Measurements from ENCODE around the gene MSI2.

The MSI2 gene

GRCh38 chr17:57518587-57519581, 262.6 kb downstream of the MSI2 start:
- WGBS (ENCODE audit: extremely low coverage, insufficient coverage, insufficient read length), result no CpG with 5 or more reads among the region's 20 CpGs
- no peak overlapping the region for H3K23ac ChIP-seq (ENCODE audit: low read length)
- H3K4me2 ChIP-seq (ENCODE audit: low read length), result peak overlapping the region; percentile 19
- no peaks in the 10 kb centered on the region for H3K79me2 ChIP-seq (ENCODE audit: control insufficient read depth, insufficient read depth, low read length, poor library complexity)
- DNase-seq, result peak; percentile 96 to 98
- no peak overlapping the region for H2AFZ ChIP-seq (ENCODE audit: insufficient read depth, low read length, poor library complexity)
- H3K9ac ChIP-seq (ENCODE audit: low read length), result no peak overlapping the region
- peak overlapping the region; percentile 47 for H2BK5ac ChIP-seq (ENCODE audit: low read depth, low read length, poor library complexity)
- H2AK5ac ChIP-seq (ENCODE audit: low read length), result no peak overlapping the region
- H4K91ac ChIP-seq (ENCODE audit: low read depth, low read length), result peak overlapping the region; percentile 41
- H3K18ac ChIP-seq (ENCODE audit: low read length), result no peak overlapping the region
- H2BK120ac ChIP-seq (ENCODE audit: insufficient read depth, low read length, poor library complexity), result peak overlapping the region; percentile 33
- no peak overlapping the region for H3K4me3 ChIP-seq (ENCODE audit: low read depth, low read length)
- peak overlapping the region; percentile 91 for H3K27ac ChIP-seq (ENCODE audit: low read depth, low read length)
- H4K8ac ChIP-seq (ENCODE audit: low read depth, low read length), result peak overlapping the region; percentile 1
- peaks cover 1% of the 10 kb centered on the region for H3K9me3 ChIP-seq (ENCODE audit: insufficient read depth, low read depth, low read length)
- H3K79me1 ChIP-seq (ENCODE audit: low read length), result peaks cover 20% of the 10 kb centered on the region
- peak overlapping the region; percentile 12 for H2BK12ac ChIP-seq (ENCODE audit: low read length)
- H3K36me3 ChIP-seq (ENCODE audit: control insufficient read depth in 1 of 2, insufficient read depth in 2 of 2, low read length in 2 of 2), result peaks cover 0 to 1% of the 10 kb centered on the region in 2 experiments
- H3K4ac ChIP-seq (ENCODE audit: low read depth, low read length), result no peak overlapping the region
- peak overlapping the region; percentile 1 for H3K14ac ChIP-seq (ENCODE audit: low read length)
- no peak overlapping the region for H4K12ac ChIP-seq (ENCODE audit: low read depth, low read length)
- H3K27me3 ChIP-seq (ENCODE audit: insufficient read depth, low read length), result no peaks in the 10 kb centered on the region
- H3K4me1 ChIP-seq (ENCODE audit: control insufficient read depth in 1 of 2, insufficient read depth in 2 of 2, low read length in 2 of 2), result peaks cover 29 to 38% of the 10 kb centered on the region in 2 experiments

GRCh38 chr17:57519800-57520199, 263.5 kb downstream of the MSI2 start:
- Histone ChIP-seq H4K8ac (ENCODE audit: low read depth, low read length) (peak overlapping the region; percentile 44), H2BK5ac (ENCODE audit: low read depth, low read length, poor library complexity) (peak overlapping the region; percentile 68), H3K23ac (ENCODE audit: low read length) (no peak overlapping the region), H3K9me3 (ENCODE audit: insufficient read depth, low read depth, low read length) (peaks cover 2% of the 10 kb centered on the region), H3K27me3 (ENCODE audit: insufficient read depth, low read length) (no peaks in the 10 kb centered on the region), H3K4me2 (ENCODE audit: low read length) (peak overlapping the region; percentile 14), H3K36me3 (ENCODE audit: control insufficient read depth in 1 of 2, insufficient read depth in 2 of 2, low read length in 2 of 2) (peaks cover 0 to 2% of the 10 kb centered on the region in 2 experiments), H2BK120ac (ENCODE audit: insufficient read depth, low read length, poor library complexity) (peak overlapping the region; percentile 80), H3K4ac (ENCODE audit: low read depth, low read length) (peak overlapping the region; percentile 56), H3K79me2 (ENCODE audit: control insufficient read depth, insufficient read depth, low read length, poor library complexity) (no peaks in the 10 kb centered on the region), H3K4me1 (ENCODE audit: control insufficient read depth in 1 of 2, insufficient read depth in 2 of 2, low read length in 2 of 2) (peaks cover 31 to 41% of the 10 kb centered on the region in 2 experiments), H3K14ac (ENCODE audit: low read length) (peak overlapping the region; percentile 80), H2AFZ (ENCODE audit: insufficient read depth, low read length, poor library complexity) (no peak overlapping the region), H4K91ac (ENCODE audit: low read depth, low read length) (peak overlapping the region; percentile 88), H2BK12ac (ENCODE audit: low read length) (peak overlapping the region; percentile 95), H3K27ac (ENCODE audit: low read depth, low read length) (peak overlapping the region; percentile 91), H3K79me1 (ENCODE audit: low read length) (peaks cover 21% of the 10 kb centered on the region), H4K12ac (ENCODE audit: low read depth, low read length) (peak overlapping the region; percentile 40), H3K4me3 (ENCODE audit: low read depth, low read length) (no peak overlapping the region), H3K9ac (ENCODE audit: low read length) (no peak overlapping the region), H3K18ac (ENCODE audit: low read length) (peak overlapping the region; percentile 91), H2AK5ac (ENCODE audit: low read length) (peak overlapping the region; percentile 69)
- no peak for DNase-seq
- no CpG with 5 or more reads among the region's 7 CpGs for WGBS (ENCODE audit: extremely low coverage, insufficient coverage, insufficient read length)

GRCh38 chr17:57521606-57522005, 265.3 kb downstream of the MSI2 start:
- Histone ChIP-seq H3K79me1 (ENCODE audit: low read length) (peaks cover 20% of the 10 kb centered on the region), H3K4me1 (ENCODE audit: control insufficient read depth in 1 of 2, insufficient read depth in 2 of 2, low read length in 2 of 2) (peaks cover 28 to 35% of the 10 kb centered on the region in 2 experiments), H3K18ac (ENCODE audit: low read length) (peak overlapping the region; percentile 30), H2AFZ (ENCODE audit: insufficient read depth, low read length, poor library complexity) (peak overlapping the region; percentile 44), H4K91ac (ENCODE audit: low read depth, low read length) (no peak overlapping the region), H4K8ac (ENCODE audit: low read depth, low read length) (no peak overlapping the region), H3K79me2 (ENCODE audit: control insufficient read depth, insufficient read depth, low read length, poor library complexity) (no peaks in the 10 kb centered on the region), H3K27ac (ENCODE audit: low read depth, low read length) (no peak overlapping the region), H2BK12ac (ENCODE audit: low read length) (peak overlapping the region; percentile 24), H2AK5ac (ENCODE audit: low read length) (no peak overlapping the region), H3K23ac (ENCODE audit: low read length) (no peak overlapping the region), H3K4me3 (ENCODE audit: low read depth, low read length) (no peak overlapping the region), H3K9ac (ENCODE audit: low read length) (no peak overlapping the region), H3K4ac (ENCODE audit: low read depth, low read length) (no peak overlapping the region), H2BK5ac (ENCODE audit: low read depth, low read length, poor library complexity) (no peak overlapping the region), H2BK120ac (ENCODE audit: insufficient read depth, low read length, poor library complexity) (no peak overlapping the region), H4K12ac (ENCODE audit: low read depth, low read length) (no peak overlapping the region), H3K9me3 (ENCODE audit: insufficient read depth, low read depth, low read length) (peaks cover 2% of the 10 kb centered on the region), H3K27me3 (ENCODE audit: insufficient read depth, low read length) (no peaks in the 10 kb centered on the region), H3K4me2 (ENCODE audit: low read length) (no peak overlapping the region), H3K14ac (ENCODE audit: low read length) (no peak overlapping the region), H3K36me3 (ENCODE audit: control insufficient read depth in 1 of 2, insufficient read depth in 2 of 2, low read length in 2 of 2) (peaks cover 0 to 2% of the 10 kb centered on the region in 2 experiments)
- DNase-seq, result no peak
- WGBS (ENCODE audit: extremely low coverage, insufficient coverage, insufficient read length), result no CpG with 5 or more reads among the region's 7 CpGs

- Histone ChIP-seq H3K4ac (ENCODE audit: low read depth, low read length) (no peak overlapping the region), H3K79me2 (ENCODE audit: control insufficient read depth, insufficient read depth, low read length, poor library complexity) (peaks cover 2% of the 10 kb centered on the region), H4K12ac (ENCODE audit: low read depth, low read length) (no peak overlapping the region), H4K8ac (ENCODE audit: low read depth, low read length) (no peak overlapping the region), H2BK12ac (ENCODE audit: low read length) (peak overlapping the region; percentile 32), H2BK120ac (ENCODE audit: insufficient read depth, low read length, poor library complexity) (no peak overlapping the region), H4K91ac (ENCODE audit: low read depth, low read length) (peak overlapping the region; percentile 67), H3K4me3 (ENCODE audit: low read depth, low read length) (no peak overlapping the region), H3K79me1 (ENCODE audit: low read length) (peaks cover 21% of the 10 kb centered on the region), H3K36me3 (ENCODE audit: control insufficient read depth in 1 of 2, insufficient read depth in 2 of 2, low read length in 2 of 2) (peaks cover 0 to 2% of the 10 kb centered on the region in 2 experiments), H3K27me3 (ENCODE audit: insufficient read depth, low read length) (no peaks in the 10 kb centered on the region), H3K9ac (ENCODE audit: low read length) (no peak overlapping the region), H3K4me2 (ENCODE audit: low read length) (no peak overlapping the region), H3K23ac (ENCODE audit: low read length) (no peak overlapping the region), H2BK5ac (ENCODE audit: low read depth, low read length, poor library complexity) (peak overlapping the region; percentile 12), H3K27ac (ENCODE audit: low read depth, low read length) (no peak overlapping the region), H3K18ac (ENCODE audit: low read length) (peak overlapping the region; percentile 30), H3K14ac (ENCODE audit: low read length) (no peak overlapping the region), H3K9me3 (ENCODE audit: insufficient read depth, low read depth, low read length) (peaks cover 2% of the 10 kb centered on the region), H2AK5ac (ENCODE audit: low read length) (no peak overlapping the region), H3K4me1 (ENCODE audit: control insufficient read depth in 1 of 2, insufficient read depth in 2 of 2, low read length in 2 of 2) (peaks cover 23 to 30% of the 10 kb centered on the region in 2 experiments), H2AFZ (ENCODE audit: insufficient read depth, low read length, poor library complexity) (peak overlapping the region; percentile 44)
- no CpG with 5 or more reads among the region's 10 CpGs for WGBS (ENCODE audit: extremely low coverage, insufficient coverage, insufficient read length)
- no peak for DNase-seq
Measured at GRCh38 chr17:57522042-57523005, 266.0 kb downstream of the MSI2 start.
